DOHH2 (cell line): ENCODE data around the gene NEK10.

Experiments used
- H3F3A ChIP-seq: fragments of 200-600 bp; sonication (generic), shearing (Covaris generic); 2 replicates; pipeline ENCODE4 v1.6.0; 2016; ENCODE audit warnings: antibody characterized with exemption, mild to moderate bottlenecking; ENCODE audit not compliant: control insufficient read depth, insufficient read depth
- H3K27ac ChIP-seq: fragments of 200-600 bp; sonication (generic); 2 replicates; pipeline ENCODE4 v1.5.1; 2014; ENCODE audit warnings: low read depth, mild to moderate bottlenecking, low read length, moderate library complexity
- H3K27me3 ChIP-seq: fragments of 200-600 bp; sonication (generic); 2 replicates; pipeline ENCODE4 v1.6.1; 2014; ENCODE audit warnings: mild to moderate bottlenecking, low read length, mixed read lengths; ENCODE audit not compliant: control insufficient read depth
- H3K36me3 ChIP-seq: fragments of 200-600 bp; sonication (generic); 2 replicates; pipeline ENCODE4 v1.6.1; 2014; ENCODE audit warnings: mild to moderate bottlenecking, low read length, moderate library complexity, mixed read lengths; ENCODE audit not compliant: control insufficient read depth
- H3K4me1 ChIP-seq: fragments of 200-600 bp; sonication (generic); 2 replicates; pipeline ENCODE4 v1.6.1; 2014; ENCODE audit warnings: mild to moderate bottlenecking, low read length, mixed read lengths; ENCODE audit not compliant: control insufficient read depth
- H3K4me2 ChIP-seq: fragments of 200-600 bp; sonication (generic); 2 replicates; pipeline ENCODE4 v1.6.0; 2014; ENCODE audit warnings: mild to moderate bottlenecking, low read length, moderate library complexity
- H3K4me3 ChIP-seq: fragments of 200-600 bp; sonication (generic); 2 replicates; pipeline ENCODE4 v1.5.1; 2014; ENCODE audit warnings: mild to moderate bottlenecking, low read length, mixed read lengths
- H3K79me2 ChIP-seq: fragments of 200-600 bp; sonication (generic); 2 replicates; pipeline ENCODE4 v1.6.1; 2014; ENCODE audit warnings: mild to moderate bottlenecking, low read length, mixed read lengths; ENCODE audit not compliant: control insufficient read depth
- H3K9me2 ChIP-seq: fragments of 200-600 bp; sonication (generic); replicated peaks from 2 replicates; pipeline ENCODE4 v1.6.1; 2014; ENCODE audit warnings: mild to moderate bottlenecking, low read length, mixed read lengths; ENCODE audit not compliant: control insufficient read depth
- H3K9me3 ChIP-seq: fragments of 200-600 bp; sonication (generic); 2 replicates; pipeline ENCODE4 v1.6.1; 2014; ENCODE audit warnings: antibody characterized with exemption, low read length, mixed read lengths; ENCODE audit not compliant: control insufficient read depth, insufficient read depth
- H4K20me1 ChIP-seq: fragments of 200-600 bp; sonication (generic); 2 replicates; pipeline ENCODE4 v1.6.0; 2014; ENCODE audit warnings: low read depth, mild to moderate bottlenecking, antibody characterized with exemption, low read length, moderate library complexity; ENCODE audit not compliant: control insufficient read depth, insufficient read depth
- CTCF ChIP-seq: fragments of 200-600 bp; sonication (generic); IDR thresholded peaks from one replicate; pipeline ENCODE4 v1.5.1; 2014; ENCODE audit warnings: antibody characterized with exemption, mild to moderate bottlenecking, low read depth, low read length; ENCODE audit not compliant: poor library complexity, severe bottlenecking
- EZH2phosphoT487 ChIP-seq: fragments of 200-600 bp; sonication (generic); IDR thresholded peaks from 2 replicates; pipeline ENCODE4 v1.6.1; 2017; ENCODE audit warnings: borderline replicate concordance, mild to moderate bottlenecking, antibody characterized with exemption, low read length, moderate library complexity, mixed read lengths

The NEK10 gene

GRCh38 chr3:27293939-27294338 is 75.2 kb downstream of the NEK10 start:
- no peaks in the 10 kb centered on the region for H3K9me2 ChIP-seq
- no peak overlapping the region for H3K4me2 ChIP-seq
- no peaks in the 10 kb centered on the region for H3K4me1 ChIP-seq
- H3F3A ChIP-seq, result no peaks in the 10 kb centered on the region
- no peaks in the 10 kb centered on the region for H3K9me3 ChIP-seq
- H3K27me3 ChIP-seq, result no peaks in the 10 kb centered on the region
- no peaks in the 10 kb centered on the region for H3K79me2 ChIP-seq
- no peak overlapping the region for H3K4me3 ChIP-seq
- H3K36me3 ChIP-seq, result no peaks in the 10 kb centered on the region
- TF ChIP-seq EZH2phosphoT487, result no peak
- TF ChIP-seq CTCF, result no peak
- no peak overlapping the region for H3K27ac ChIP-seq
- H4K20me1 ChIP-seq, result no peaks in the 10 kb centered on the region

- H3K4me2 ChIP-seq, result no peak overlapping the region
- no peak overlapping the region for H3K4me3 ChIP-seq
- no peaks in the 10 kb centered on the region for H4K20me1 ChIP-seq
- no peaks in the 10 kb centered on the region for H3K27me3 ChIP-seq
- H3K36me3 ChIP-seq, result no peaks in the 10 kb centered on the region
- H3K27ac ChIP-seq, result no peak overlapping the region
- no peaks in the 10 kb centered on the region for H3K9me2 ChIP-seq
- H3K4me1 ChIP-seq, result no peaks in the 10 kb centered on the region
- no peaks in the 10 kb centered on the region for H3K79me2 ChIP-seq
- H3K9me3 ChIP-seq, result no peaks in the 10 kb centered on the region
- H3F3A ChIP-seq, result no peaks in the 10 kb centered on the region
- TF ChIP-seq EZH2phosphoT487 (no peak), CTCF (no peak)
These were observed 78.4 kb downstream of the NEK10 start for GRCh38 chr3:27290760-27291159.

- Histone ChIP-seq H3K9me2 (no peaks in the 10 kb centered on the region), H3K79me2 (no peaks in the 10 kb centered on the region), H3K9me3 (no peaks in the 10 kb centered on the region), H3K27me3 (no peaks in the 10 kb centered on the region), H3K4me3 (no peak overlapping the region), H3K27ac (no peak overlapping the region), H3K36me3 (no peaks in the 10 kb centered on the region), H3F3A (no peaks in the 10 kb centered on the region), H3K4me2 (no peak overlapping the region), H4K20me1 (no peaks in the 10 kb centered on the region), H3K4me1 (no peaks in the 10 kb centered on the region)
- TF ChIP-seq EZH2phosphoT487 (no peak), CTCF (no peak)
These were observed 79.3 kb downstream of the NEK10 start for GRCh38 chr3:27289769-27290413.

GRCh38 chr3:27287052-27287451 is 82.1 kb downstream of the NEK10 start:
- H3K79me2 ChIP-seq, result no peaks in the 10 kb centered on the region

More at GRCh38 chr3:27287052-27287451, 82.1 kb downstream of the NEK10 start:
- Histone ChIP-seq H3F3A (no peaks in the 10 kb centered on the region), H3K4me1 (no peaks in the 10 kb centered on the region), H3K9me2 (no peaks in the 10 kb centered on the region; the same call in 1 of the 2 replicates), H4K20me1 (no peaks in the 10 kb centered on the region), H3K36me3 (no peaks in the 10 kb centered on the region), H3K4me2 (no peak overlapping the region), H3K27ac (no peak overlapping the region), H3K27me3 (no peaks in the 10 kb centered on the region), H3K9me3 (no peaks in the 10 kb centered on the region), H3K4me3 (no peak overlapping the region)
- TF ChIP-seq CTCF (no peak), EZH2phosphoT487 (no peak)
